ENCODE data around the gene ATN1. TPM values are rescaled to one million over a fixed set of nuclear protein-coding genes. Genes with fewer than 3 reads are reported as not detected.

Gene ATN1
- total and polyA plus RNA-seq, 4 donors = 3.6 to 12.6 (median 7.9) TPM

GRCh38 chr12:6943722-6944380, 16.1 kb downstream of the ATN1 start, which contains the start of the genes C12orf57 and RNU7-1:
Gene C12orf57, plus strand, starts transcription at chr12:6944022. Its CDS starts 100 bp downstream, at chr12:6944122.
Gene RNU7-1, plus strand, starts transcription at chr12:6943816.
- H3K4me1 ChIP-seq (ENCODE audit: control insufficient read depth in 4 of 4, insufficient read depth in 4 of 4, low read length in 3 of 4) = peaks cover 10 to 53% (median 37%) of the 10 kb centered on the region in 4 donors
- H3K27me3 ChIP-seq (ENCODE audit: control insufficient read depth in 4 of 4, insufficient read depth in 4 of 4, low read length in 3 of 4) = no peaks in the 10 kb centered on the region
- H3K9ac ChIP-seq (ENCODE audit: low read depth in 1 of 2, low read length in 2 of 2) = peak within 1 kb of the TSS; percentile 34 to 82
- WGBS = under 1% methylated on average over 31 of the region's 31 CpGs
- H3K4me3 ChIP-seq (ENCODE audit: low read depth in 1 of 3, low read length in 3 of 3) = peak within 1 kb of the TSS; percentile 56 to 66 (median 58)
- no peaks in the 10 kb centered on the region for H3K36me3 ChIP-seq (ENCODE audit: control insufficient read depth in 4 of 4, insufficient read depth in 3 of 4, low read depth in 1 of 4, low read length in 3 of 4)
- TF ChIP-seq RXRA (IDR thresholded peaks at IDR 0.05) (peak; percentile 26 to 57), HNF4A (conservative IDR thresholded peaks at IDR 0.05) (peak in 1 of 2 donors; percentile 32), NR2F2 (IDR thresholded peaks at IDR 0.05) (peak; percentile 36), GABPA (IDR thresholded peaks at IDR 0.05 in 1 of 2, conservative IDR thresholded peaks at IDR 0.05 in 1 of 2) (peak; percentile 81 to 87), RAD21 (IDR thresholded peaks at IDR 0.05) (no peak), EGR1 (IDR thresholded peaks at IDR 0.05; ENCODE audit: low read depth in 2 of 2) (peak in 1 of 2 donors; percentile 19), REST (IDR thresholded peaks at IDR 0.05) (peak; percentile 75), FOXA1 (IDR thresholded peaks at IDR 0.05) (peak; percentile 70), HNF4G (IDR thresholded peaks at IDR 0.05) (no peak), FOXA2 (IDR thresholded peaks at IDR 0.05) (no peak), YY1 (IDR thresholded peaks at IDR 0.05) (no peak), JUND (IDR thresholded peaks at IDR 0.05) (peak; percentile 16 to 20), SP1 (IDR thresholded peaks at IDR 0.05) (peak; percentile 77), TAF1 (conservative IDR thresholded peaks at IDR 0.05) (no peak), ZBTB33 (IDR thresholded peaks at IDR 0.05) (peak; percentile 59)
- TF ChIP-seq, protein P1, sequence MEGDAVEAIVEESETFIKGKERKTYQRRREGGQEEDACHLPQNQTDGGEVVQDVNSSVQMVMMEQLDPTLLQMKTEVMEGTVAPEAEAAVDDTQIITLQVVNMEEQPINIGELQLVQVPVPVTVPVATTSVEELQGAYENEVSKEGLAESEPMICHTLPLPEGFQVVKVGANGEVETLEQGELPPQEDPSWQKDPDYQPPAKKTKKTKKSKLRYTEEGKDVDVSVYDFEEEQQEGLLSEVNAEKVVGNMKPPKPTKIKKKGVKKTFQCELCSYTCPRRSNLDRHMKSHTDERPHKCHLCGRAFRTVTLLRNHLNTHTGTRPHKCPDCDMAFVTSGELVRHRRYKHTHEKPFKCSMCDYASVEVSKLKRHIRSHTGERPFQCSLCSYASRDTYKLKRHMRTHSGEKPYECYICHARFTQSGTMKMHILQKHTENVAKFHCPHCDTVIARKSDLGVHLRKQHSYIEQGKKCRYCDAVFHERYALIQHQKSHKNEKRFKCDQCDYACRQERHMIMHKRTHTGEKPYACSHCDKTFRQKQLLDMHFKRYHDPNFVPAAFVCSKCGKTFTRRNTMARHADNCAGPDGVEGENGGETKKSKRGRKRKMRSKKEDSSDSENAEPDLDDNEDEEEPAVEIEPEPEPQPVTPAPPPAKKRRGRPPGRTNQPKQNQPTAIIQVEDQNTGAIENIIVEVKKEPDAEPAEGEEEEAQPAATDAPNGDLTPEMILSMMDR (IDR thresholded peaks at IDR 0.05; ENCODE audit: low read depth, low read length, missing input control) = no peak
- TF ChIP-seq, protein P2, sequence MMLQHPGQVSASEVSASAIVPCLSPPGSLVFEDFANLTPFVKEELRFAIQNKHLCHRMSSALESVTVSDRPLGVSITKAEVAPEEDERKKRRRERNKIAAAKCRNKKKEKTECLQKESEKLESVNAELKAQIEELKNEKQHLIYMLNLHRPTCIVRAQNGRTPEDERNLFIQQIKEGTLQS (IDR thresholded peaks at IDR 0.05) = peak; percentile 54
- TF ChIP-seq, protein P3, sequence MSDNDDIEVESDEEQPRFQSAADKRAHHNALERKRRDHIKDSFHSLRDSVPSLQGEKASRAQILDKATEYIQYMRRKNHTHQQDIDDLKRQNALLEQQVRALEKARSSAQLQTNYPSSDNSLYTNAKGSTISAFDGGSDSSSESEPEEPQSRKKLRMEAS (IDR thresholded peaks at IDR 0.05) = no peak
- H3K9me3 ChIP-seq (ENCODE audit: control insufficient read depth in 4 of 4, low read length in 3 of 4) = no peaks in the 10 kb centered on the region
- DNase-seq (ENCODE audit: low spot score) = peak; percentile 73
- H3K27ac ChIP-seq (ENCODE audit: low read depth in 1 of 2, low read length in 2 of 2) = peak within 1 kb of the TSS; percentile 86 to 96
